GM23338 (cell line): Measurements from ENCODE around the gene KEAP1. TPM values are rescaled to one million over a fixed set of nuclear protein-coding genes. Genes with fewer than 3 reads are reported as not detected.
"Not testable (repeated sequence)": the region's sequence is repeated elsewhere in the genome, so short reads cannot be mapped to it uniquely, and the experiment has no call there.

Experiments used
- ATAC-seq: fragments of 200-7000 bp; cut with Tn5 transposase; 3 replicates; pipeline ENCODE4 v1.9.1; 2020
- DNase-seq: peaks from one replicate; pipeline ENCODE4 v3.0.0-alpha.2; 2015; ENCODE audit warnings: low spot score
- H2AFZ ChIP-seq: fragments of 200-600 bp; sonication (generic); 2 replicates; pipeline ENCODE4 v1.8.0; 2016; ENCODE audit warnings: antibody characterized with exemption, mild to moderate bottlenecking, moderate library complexity
- H3F3A ChIP-seq: fragments of 200-600 bp; sonication (generic); replicated peaks from 2 replicates; pipeline ENCODE4 v1.8.0; 2017; ENCODE audit warnings: antibody characterized with exemption, mixed run types, low read depth
- H3K27ac ChIP-seq: fragments of 200-600 bp; sonication (generic); 2 replicates; pipeline ENCODE4 v1.6.1; 2016; ENCODE audit warnings: low read depth
- H3K27me3 ChIP-seq: fragments of 200-600 bp; sonication (generic); 2 replicates; pipeline ENCODE4 v1.8.0; 2016; ENCODE audit warnings: mild to moderate bottlenecking, mixed run types, moderate library complexity; ENCODE audit not compliant: insufficient read depth
- H3K36me3 ChIP-seq: fragments of 200-600 bp; sonication (generic); 2 replicates; pipeline ENCODE4 v1.8.0; 2016; ENCODE audit warnings: mild to moderate bottlenecking; ENCODE audit not compliant: insufficient read depth
- H3K4me1 ChIP-seq: fragments of 200-600 bp; sonication (generic); 2 replicates; pipeline ENCODE4 v1.8.0; 2016; ENCODE audit warnings: mild to moderate bottlenecking, moderate library complexity; ENCODE audit not compliant: insufficient read depth
- H3K4me2 ChIP-seq: fragments of 200-600 bp; sonication (generic); 2 replicates; pipeline ENCODE4 v1.7.1; 2017; ENCODE audit warnings: mixed run types
- H3K4me3 ChIP-seq: fragments of 200-600 bp; sonication (generic); 2 replicates; pipeline ENCODE4 v1.6.1; 2016; ENCODE audit warnings: mixed run types
- H3K79me2 ChIP-seq: fragments of 200-600 bp; sonication (generic); replicated peaks from 2 replicates; pipeline ENCODE4 v1.8.0; 2017; ENCODE audit warnings: mild to moderate bottlenecking; ENCODE audit not compliant: insufficient read depth
- H3K9me2 ChIP-seq: fragments of 200-600 bp; sonication (generic); 2 replicates; pipeline ENCODE4 v1.8.0; 2017; ENCODE audit not compliant: insufficient read depth
- H4K20me1 ChIP-seq: fragments of 200-600 bp; sonication (generic); replicated peaks from 2 replicates; pipeline ENCODE4 v1.8.0; 2017; ENCODE audit warnings: mild to moderate bottlenecking; ENCODE audit not compliant: insufficient read depth
- H3K27ac Mint-ChIP-seq: 2 replicates; pipeline ENCODE4 v1.8.0; 2020; ENCODE audit warnings: inconsistent platforms, mild to moderate bottlenecking, moderate library complexity, mixed read lengths
- H3K27me3 Mint-ChIP-seq: 3 replicates; pipeline ENCODE4 v1.8.0; 2022; ENCODE audit warnings: low read depth, mild to moderate bottlenecking, moderate library complexity, mixed read lengths, inconsistent platforms; ENCODE audit not compliant: insufficient read depth, poor library complexity
- H3K36me3 Mint-ChIP-seq: 3 replicates; pipeline ENCODE4 v1.8.0; 2021; ENCODE audit warnings: low read depth, mild to moderate bottlenecking, inconsistent platforms, moderate library complexity, mixed read lengths
- H3K4me1 Mint-ChIP-seq: 3 replicates; pipeline ENCODE4 v1.8.0; 2020; ENCODE audit warnings: mild to moderate bottlenecking, inconsistent platforms, mixed read lengths
- H3K4me3 Mint-ChIP-seq: 3 replicates; pipeline ENCODE4 v1.8.0; 2021; ENCODE audit warnings: moderate library complexity, mild to moderate bottlenecking, inconsistent platforms, mixed read lengths
- H3K9me3 Mint-ChIP-seq: 3 replicates; pipeline ENCODE4 v1.8.0; 2020; ENCODE audit warnings: moderate library complexity, mild to moderate bottlenecking, inconsistent platforms, mixed read lengths
- EZH2phosphoT487 ChIP-seq: fragments of 200-600 bp; sonication (generic); IDR thresholded peaks from one replicate; pipeline ENCODE4 v1.8.1; 2018; ENCODE audit warnings: antibody characterized with exemption; ENCODE audit not compliant: unreplicated experiment
- NANOG ChIP-seq: IDR thresholded peaks from 2 replicates; pipeline ENCODE4 v1.6.1; 2016; ENCODE audit warnings: antibody characterized with exemption, borderline replicate concordance
- polyA plus RNA-seq: library from polyadenylated mRNA; unstranded; fragments of >200 nt; fragmentation: Nextera tagmentation; extraction: Ambion mirVana; gene quantifications from 2 replicates; pipeline ENCODE4 v1.2.1, GENCODE V29; 2016
- total RNA-seq: library from RNA; depleted of rRNA; stranded (reverse); fragments of >200 nt; shearing (Covaris generic); gene quantifications from 2 replicates; pipeline ENCODE4 v1.2.3, GENCODE V29; 2014
- TF ChIP-seq, protein P1 (sequence below): fragments of 250-450 bp; sonication (Bioruptor Pico); IDR thresholded peaks from 2 replicates; pipeline ENCODE4 v1.5.0; 2020; ENCODE audit warnings: mild to moderate bottlenecking, moderate library complexity
- TF ChIP-seq, protein P2 (sequence below): IDR thresholded peaks from 2 replicates; pipeline ENCODE4 v1.6.1; 2016; ENCODE audit warnings: antibody characterized with exemption
- TF ChIP-seq, protein P3 (sequence below), 2 experiments: fragments of 200-600 bp in 1 of 2; sonication (generic) in 1 of 2; conservative IDR thresholded peaks; 2 replicates each; pipeline versions ENCODE4 v1.5.1 to v1.6.1; 2016 to 2017; ENCODE audit warnings: antibody characterized with exemption in 2 of 2, low read depth in 2 of 2, mild to moderate bottlenecking in 2 of 2, moderate library complexity in 1 of 2

KEAP1 gene
- total and polyA plus RNA-seq, 2 experiments from 2014 or later: 57.8 to 77.5 TPM

DNA sequence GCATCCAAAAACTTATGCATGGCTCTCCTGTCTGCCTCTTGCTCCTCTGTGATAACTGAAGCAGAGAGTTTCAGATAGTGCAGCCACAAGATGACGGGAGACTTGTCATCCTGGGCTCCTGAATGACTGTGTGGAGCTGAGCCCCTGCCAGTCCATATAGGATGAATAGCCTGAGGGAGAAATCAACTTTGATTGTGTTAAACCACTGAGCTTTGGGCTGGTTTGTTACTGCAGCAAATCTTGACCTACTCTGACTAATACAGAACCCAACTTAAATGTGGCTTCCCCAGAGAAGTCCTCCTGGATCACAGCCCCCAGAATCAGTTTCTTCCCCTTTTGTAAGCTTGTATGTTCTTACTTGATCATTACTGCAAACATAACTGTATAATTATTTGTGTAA is 29.3 kb upstream of the KEAP1 start (continued):
- TF ChIP-seq, protein P1, sequence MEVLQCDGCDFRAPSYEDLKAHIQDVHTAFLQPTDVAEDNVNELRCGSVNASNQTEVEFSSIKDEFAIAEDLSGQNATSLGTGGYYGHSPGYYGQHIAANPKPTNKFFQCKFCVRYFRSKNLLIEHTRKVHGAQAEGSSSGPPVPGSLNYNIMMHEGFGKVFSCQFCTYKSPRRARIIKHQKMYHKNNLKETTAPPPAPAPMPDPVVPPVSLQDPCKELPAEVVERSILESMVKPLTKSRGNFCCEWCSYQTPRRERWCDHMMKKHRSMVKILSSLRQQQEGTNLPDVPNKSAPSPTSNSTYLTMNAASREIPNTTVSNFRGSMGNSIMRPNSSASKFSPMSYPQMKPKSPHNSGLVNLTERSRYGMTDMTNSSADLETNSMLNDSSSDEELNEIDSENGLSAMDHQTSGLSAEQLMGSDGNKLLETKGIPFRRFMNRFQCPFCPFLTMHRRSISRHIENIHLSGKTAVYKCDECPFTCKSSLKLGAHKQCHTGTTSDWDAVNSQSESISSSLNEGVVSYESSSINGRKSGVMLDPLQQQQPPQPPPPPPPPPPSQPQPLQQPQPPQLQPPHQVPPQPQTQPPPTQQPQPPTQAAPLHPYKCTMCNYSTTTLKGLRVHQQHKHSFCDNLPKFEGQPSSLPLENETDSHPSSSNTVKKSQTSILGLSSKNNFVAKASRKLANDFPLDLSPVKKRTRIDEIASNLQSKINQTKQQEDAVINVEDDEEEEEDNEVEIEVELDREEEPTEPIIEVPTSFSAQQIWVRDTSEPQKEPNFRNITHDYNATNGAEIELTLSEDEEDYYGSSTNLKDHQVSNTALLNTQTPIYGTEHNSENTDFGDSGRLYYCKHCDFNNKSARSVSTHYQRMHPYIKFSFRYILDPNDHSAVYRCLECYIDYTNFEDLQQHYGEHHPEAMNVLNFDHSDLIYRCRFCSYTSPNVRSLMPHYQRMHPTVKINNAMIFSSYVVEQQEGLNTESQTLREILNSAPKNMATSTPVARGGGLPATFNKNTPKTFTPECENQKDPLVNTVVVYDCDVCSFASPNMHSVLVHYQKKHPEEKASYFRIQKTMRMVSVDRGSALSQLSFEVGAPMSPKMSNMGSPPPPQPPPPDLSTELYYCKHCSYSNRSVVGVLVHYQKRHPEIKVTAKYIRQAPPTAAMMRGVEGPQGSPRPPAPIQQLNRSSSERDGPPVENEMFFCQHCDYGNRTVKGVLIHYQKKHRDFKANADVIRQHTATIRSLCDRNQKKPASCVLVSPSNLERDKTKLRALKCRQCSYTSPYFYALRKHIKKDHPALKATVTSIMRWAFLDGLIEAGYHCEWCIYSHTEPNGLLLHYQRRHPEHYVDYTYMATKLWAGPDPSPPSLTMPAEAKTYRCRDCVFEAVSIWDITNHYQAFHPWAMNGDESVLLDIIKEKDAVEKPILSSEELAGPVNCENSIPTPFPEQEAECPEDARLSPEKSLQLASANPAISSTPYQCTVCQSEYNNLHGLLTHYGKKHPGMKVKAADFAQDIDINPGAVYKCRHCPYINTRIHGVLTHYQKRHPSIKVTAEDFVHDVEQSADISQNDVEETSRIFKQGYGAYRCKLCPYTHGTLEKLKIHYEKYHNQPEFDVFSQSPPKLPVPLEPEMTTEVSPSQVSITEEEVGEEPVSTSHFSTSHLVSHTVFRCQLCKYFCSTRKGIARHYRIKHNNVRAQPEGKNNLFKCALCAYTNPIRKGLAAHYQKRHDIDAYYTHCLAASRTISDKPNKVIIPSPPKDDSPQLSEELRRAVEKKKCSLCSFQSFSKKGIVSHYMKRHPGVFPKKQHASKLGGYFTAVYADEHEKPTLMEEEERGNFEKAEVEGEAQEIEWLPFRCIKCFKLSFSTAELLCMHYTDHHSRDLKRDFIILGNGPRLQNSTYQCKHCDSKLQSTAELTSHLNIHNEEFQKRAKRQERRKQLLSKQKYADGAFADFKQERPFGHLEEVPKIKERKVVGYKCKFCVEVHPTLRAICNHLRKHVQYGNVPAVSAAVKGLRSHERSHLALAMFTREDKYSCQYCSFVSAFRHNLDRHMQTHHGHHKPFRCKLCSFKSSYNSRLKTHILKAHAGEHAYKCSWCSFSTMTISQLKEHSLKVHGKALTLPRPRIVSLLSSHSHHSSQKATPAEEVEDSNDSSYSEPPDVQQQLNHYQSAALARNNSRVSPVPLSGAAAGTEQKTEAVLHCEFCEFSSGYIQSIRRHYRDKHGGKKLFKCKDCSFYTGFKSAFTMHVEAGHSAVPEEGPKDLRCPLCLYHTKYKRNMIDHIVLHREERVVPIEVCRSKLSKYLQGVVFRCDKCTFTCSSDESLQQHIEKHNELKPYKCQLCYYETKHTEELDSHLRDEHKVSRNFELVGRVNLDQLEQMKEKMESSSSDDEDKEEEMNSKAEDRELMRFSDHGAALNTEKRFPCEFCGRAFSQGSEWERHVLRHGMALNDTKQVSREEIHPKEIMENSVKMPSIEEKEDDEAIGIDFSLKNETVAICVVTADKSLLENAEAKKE (CRISPR knock-in tag): no peak
- TF ChIP-seq, protein P2, sequence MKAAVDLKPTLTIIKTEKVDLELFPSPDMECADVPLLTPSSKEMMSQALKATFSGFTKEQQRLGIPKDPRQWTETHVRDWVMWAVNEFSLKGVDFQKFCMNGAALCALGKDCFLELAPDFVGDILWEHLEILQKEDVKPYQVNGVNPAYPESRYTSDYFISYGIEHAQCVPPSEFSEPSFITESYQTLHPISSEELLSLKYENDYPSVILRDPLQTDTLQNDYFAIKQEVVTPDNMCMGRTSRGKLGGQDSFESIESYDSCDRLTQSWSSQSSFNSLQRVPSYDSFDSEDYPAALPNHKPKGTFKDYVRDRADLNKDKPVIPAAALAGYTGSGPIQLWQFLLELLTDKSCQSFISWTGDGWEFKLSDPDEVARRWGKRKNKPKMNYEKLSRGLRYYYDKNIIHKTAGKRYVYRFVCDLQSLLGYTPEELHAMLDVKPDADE: no peak
- TF ChIP-seq NANOG (no peak), EZH2phosphoT487 (no peak)
- TF ChIP-seq, protein P3, sequence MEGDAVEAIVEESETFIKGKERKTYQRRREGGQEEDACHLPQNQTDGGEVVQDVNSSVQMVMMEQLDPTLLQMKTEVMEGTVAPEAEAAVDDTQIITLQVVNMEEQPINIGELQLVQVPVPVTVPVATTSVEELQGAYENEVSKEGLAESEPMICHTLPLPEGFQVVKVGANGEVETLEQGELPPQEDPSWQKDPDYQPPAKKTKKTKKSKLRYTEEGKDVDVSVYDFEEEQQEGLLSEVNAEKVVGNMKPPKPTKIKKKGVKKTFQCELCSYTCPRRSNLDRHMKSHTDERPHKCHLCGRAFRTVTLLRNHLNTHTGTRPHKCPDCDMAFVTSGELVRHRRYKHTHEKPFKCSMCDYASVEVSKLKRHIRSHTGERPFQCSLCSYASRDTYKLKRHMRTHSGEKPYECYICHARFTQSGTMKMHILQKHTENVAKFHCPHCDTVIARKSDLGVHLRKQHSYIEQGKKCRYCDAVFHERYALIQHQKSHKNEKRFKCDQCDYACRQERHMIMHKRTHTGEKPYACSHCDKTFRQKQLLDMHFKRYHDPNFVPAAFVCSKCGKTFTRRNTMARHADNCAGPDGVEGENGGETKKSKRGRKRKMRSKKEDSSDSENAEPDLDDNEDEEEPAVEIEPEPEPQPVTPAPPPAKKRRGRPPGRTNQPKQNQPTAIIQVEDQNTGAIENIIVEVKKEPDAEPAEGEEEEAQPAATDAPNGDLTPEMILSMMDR (conservative IDR thresholded peaks at IDR 0.05; ENCODE audit: low read depth in 2 of 2): no peak

DNA sequence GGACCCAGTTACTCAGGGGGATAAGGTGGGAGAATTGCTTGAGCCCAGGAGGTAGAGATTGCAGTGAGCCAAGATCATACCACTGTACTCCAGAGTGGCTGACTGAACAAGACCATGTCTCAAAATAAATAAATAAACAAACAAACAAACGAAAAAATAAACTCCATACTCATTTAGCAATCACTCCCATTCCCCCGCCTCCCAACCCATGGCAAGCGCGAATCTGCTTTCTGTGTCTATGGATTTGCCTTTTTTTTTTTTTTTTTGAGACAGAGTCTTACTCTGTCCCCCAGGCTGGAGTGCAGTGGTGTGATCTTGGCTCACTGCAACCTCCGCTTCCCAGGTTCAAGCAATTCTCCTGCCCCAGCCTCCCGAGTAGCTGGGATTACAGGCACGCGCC is 23.7 kb upstream of the KEAP1 start:
- not testable (repeated sequence) for H3K79me2 ChIP-seq, H3K9me3 Mint-ChIP-seq, H3K4me3 Mint-ChIP-seq, H3K36me3 ChIP-seq, H3K9me2 ChIP-seq, H3K27ac Mint-ChIP-seq, ATAC-seq, DNase-seq, H3K4me3 ChIP-seq, H3F3A ChIP-seq, H3K36me3 Mint-ChIP-seq, H3K4me1 ChIP-seq, H3K27me3 Mint-ChIP-seq, H3K4me2 ChIP-seq, H2AFZ ChIP-seq, H3K4me1 Mint-ChIP-seq, H3K27ac ChIP-seq, H3K27me3 ChIP-seq, H4K20me1 ChIP-seq
